H1 (cell line): ENCODE measurements around the gene RAB30. TPM values are rescaled to one million over a fixed set of nuclear protein-coding genes. Genes with fewer than 3 reads are reported as not detected.

Experiments used
- CTCF ChIA-PET: fragments of 300-600 bp; sonication (Branson Sonifier 250); formaldehyde crosslinking; loops from one replicate; lab custom pipeline; 2021; ENCODE audit not compliant: partially characterized antibody; lab: Charles Lee
- POLR2A ChIA-PET: fragments of 300-600 bp; sonication (Branson Sonifier 250); formaldehyde crosslinking; loops from one replicate; lab custom pipeline; 2021; ENCODE audit warnings: inconsistent platforms; ENCODE audit not compliant: partially characterized antibody; lab: Charles Lee
- DNase-seq, 2 experiments: peaks; one replicate each; pipeline versions ENCODE4 v3.0.0 to v3.0.0-alpha.2; 2010 to 2022; ENCODE audit warnings: low spot score in 2 of 2, low read depth in 1 of 2, mixed read lengths in 1 of 2
- FAIRE-seq: peaks from 2 replicates; lab custom pipeline; 2011; peaks lifted over from hg19 to GRCh38; lab: Jason Lieb, UNC
- H2AFZ ChIP-seq: 2 replicates; pipeline ENCODE4 v1.8.1; 2012; ENCODE audit warnings: low read length, inconsistent platforms
- H2AK5ac ChIP-seq: 2 replicates; pipeline ENCODE4 v1.6.1; 2013; ENCODE audit warnings: low read depth, low read length
- H2BK120ac ChIP-seq: replicated peaks from 2 replicates; pipeline ENCODE3; 2013; ENCODE audit warnings: low read depth, low read length, inconsistent platforms
- H2BK12ac ChIP-seq: 2 replicates; pipeline ENCODE4 v1.6.1; 2013; ENCODE audit warnings: low read depth, low read length
- H2BK15ac ChIP-seq: 2 replicates; pipeline ENCODE4 v1.6.1; 2013; ENCODE audit warnings: low read length
- H2BK20ac ChIP-seq: 2 replicates; pipeline ENCODE4 v1.6.1; 2013; ENCODE audit warnings: low read length
- H2BK5ac ChIP-seq: 2 replicates; pipeline ENCODE4 v1.6.1; 2013; ENCODE audit warnings: low read depth, low read length
- H3K14ac ChIP-seq: 2 replicates; pipeline ENCODE4 v1.6.1; 2013; ENCODE audit warnings: inconsistent platforms; ENCODE audit not compliant: insufficient read length
- H3K18ac ChIP-seq: 2 replicates; pipeline ENCODE4 v1.6.1; 2013; ENCODE audit warnings: low read length; ENCODE audit errors: extremely low read depth
- H3K23ac ChIP-seq: 2 replicates; pipeline ENCODE4 v1.6.1; 2013; ENCODE audit warnings: inconsistent platforms; ENCODE audit not compliant: insufficient read length
- H3K23me2 ChIP-seq: 2 replicates; pipeline ENCODE4 v1.6.1; 2013; ENCODE audit warnings: low read depth, low read length
- H3K27ac ChIP-seq: 2 replicates; pipeline ENCODE4 v1.6.1; 2011; ENCODE audit warnings: low read depth, low read length, inconsistent platforms
- H3K27me3 ChIP-seq, 4 experiments: replicated peaks in 1 of 4; 1 replicate in 1 of 4; 2 replicates in 3 of 4; pipeline versions ENCODE4 v1.6.1 to v1.8.1; 2011 to 2013; ENCODE audit warnings: low read length in 3 of 4, mild to moderate bottlenecking in 3 of 4, inconsistent platforms in 2 of 4, mixed read lengths in 2 of 4, moderate library complexity in 1 of 4; ENCODE audit not compliant: control insufficient read depth in 3 of 4, insufficient read depth in 3 of 4; ENCODE audit errors: extremely low read depth in 1 of 4
- H3K36me3 ChIP-seq, 4 experiments: 2 replicates each; pipeline versions ENCODE4 v1.6.1 to v1.8.1; 2011 to 2013; ENCODE audit warnings: mild to moderate bottlenecking in 4 of 4, low read length in 3 of 4, moderate library complexity in 2 of 4, control low read depth in 1 of 4, inconsistent platforms in 1 of 4; ENCODE audit not compliant: insufficient read depth in 4 of 4, control insufficient read depth in 2 of 4
- H3K4ac ChIP-seq: replicated peaks from 2 replicates; pipeline ENCODE3; 2013; ENCODE audit warnings: low read length, low read depth, mixed read lengths, inconsistent platforms; ENCODE audit not compliant: insufficient read length
- H3K4me1 ChIP-seq, 4 experiments: replicated peaks in 1 of 4; 1 replicate in 1 of 4; 2 replicates in 3 of 4; pipeline versions ENCODE4 v1.6.1 to v1.8.1; 2011 to 2013; ENCODE audit warnings: low read length in 3 of 4, inconsistent platforms in 2 of 4, mixed read lengths in 1 of 4; ENCODE audit not compliant: insufficient read depth in 4 of 4, control insufficient read depth in 3 of 4
- H3K4me2 ChIP-seq, 2 experiments: 2 replicates each; pipeline versions ENCODE4 v1.6.1 to v1.8.1; 2011 to 2013; ENCODE audit warnings: low read depth in 2 of 2, low read length in 2 of 2, control low read depth in 1 of 2, inconsistent platforms in 1 of 2, mild to moderate bottlenecking in 1 of 2; ENCODE audit not compliant: insufficient read depth in 1 of 2
- H3K4me3 ChIP-seq, 4 experiments: fragments of 200-600, 300-600 bp in 1 of 4; sonication (generic), shearing (Covaris generic), sonication (Bioruptor Twin) in 1 of 4; 2 replicates each; pipeline versions ENCODE4 v1.5.1 to v1.8.1; 2011 to 2016; ENCODE audit warnings: low read length in 4 of 4, low read depth in 3 of 4, control low read depth in 2 of 4, inconsistent platforms in 2 of 4, mild to moderate bottlenecking in 2 of 4, mixed read lengths in 1 of 4, moderate library complexity in 1 of 4; ENCODE audit not compliant: insufficient read depth in 2 of 4; ENCODE audit errors: extremely low read depth in 1 of 4
- H3K56ac ChIP-seq: replicated peaks from 2 replicates; pipeline ENCODE3; 2013; ENCODE audit warnings: low read depth, mild to moderate bottlenecking, mixed read lengths, low read length, inconsistent platforms; ENCODE audit not compliant: insufficient read length
- H3K79me1 ChIP-seq: 2 replicates; pipeline ENCODE4 v1.6.1; 2013; ENCODE audit warnings: low read depth, low read length, control low read depth
- H3K79me2 ChIP-seq, 2 experiments: 2 replicates each; pipeline versions ENCODE4 v1.6.1 to v1.8.1; 2012 to 2013; ENCODE audit warnings: low read length in 2 of 2, mild to moderate bottlenecking in 2 of 2, inconsistent platforms in 1 of 2; ENCODE audit not compliant: insufficient read depth in 2 of 2, control insufficient read depth in 1 of 2
- H3K9ac ChIP-seq, 4 experiments: replicated peaks in 1 of 4; 1 replicate in 1 of 4; 2 replicates in 3 of 4; pipeline versions ENCODE4 v1.6.1 to v1.8.1; 2011 to 2013; ENCODE audit warnings: low read depth in 3 of 4, low read length in 3 of 4, control low read depth in 2 of 4, mild to moderate bottlenecking in 2 of 4, moderate library complexity in 2 of 4, inconsistent platforms in 1 of 4; ENCODE audit errors: extremely low read depth in 1 of 4
- H3K9me3 ChIP-seq, 2 experiments: 2 replicates each; pipeline versions ENCODE4 v1.6.1 to v1.8.1; 2012 to 2013; ENCODE audit warnings: mild to moderate bottlenecking in 2 of 2, moderate library complexity in 2 of 2, control low read depth in 1 of 2, inconsistent platforms in 1 of 2, low read depth in 1 of 2, low read length in 1 of 2, mixed read lengths in 1 of 2; ENCODE audit not compliant: insufficient read depth in 2 of 2
- H4K20me1 ChIP-seq, 2 experiments: replicated peaks in 1 of 2; 2 replicates each; pipeline versions ENCODE3 to v1.8.1; 2011 to 2013; ENCODE audit warnings: inconsistent platforms in 2 of 2, low read length in 2 of 2, mild to moderate bottlenecking in 1 of 2; ENCODE audit not compliant: insufficient read depth in 2 of 2, control insufficient read depth in 1 of 2
- H4K5ac ChIP-seq: 2 replicates; pipeline ENCODE4 v1.6.1; 2013; ENCODE audit warnings: low read length, low read depth, mixed read lengths, inconsistent platforms; ENCODE audit not compliant: insufficient read length
- H4K8ac ChIP-seq: 2 replicates; pipeline ENCODE4 v1.8.0; 2013; ENCODE audit warnings: mild to moderate bottlenecking, moderate library complexity, low read length, inconsistent platforms; ENCODE audit not compliant: insufficient read depth; ENCODE audit errors: extremely low read depth
- H4K91ac ChIP-seq: replicated peaks from 2 replicates; pipeline ENCODE3; 2013; ENCODE audit warnings: low read length, mixed read lengths, inconsistent platforms; ENCODE audit not compliant: insufficient read length
- EP300 ChIP-seq, 2 experiments: IDR thresholded peaks; 1 replicate in 1 of 2; 2 replicates in 1 of 2; pipeline ENCODE4 v1.6.1; 2011 to 2012; ENCODE audit warnings: low read depth in 2 of 2, low read length in 2 of 2, mild to moderate bottlenecking in 2 of 2, borderline replicate concordance in 1 of 2, inconsistent platforms in 1 of 2, moderate library complexity in 1 of 2
- FOSL1 ChIP-seq: IDR thresholded peaks from 2 replicates; pipeline ENCODE4 v1.6.1; 2011; ENCODE audit warnings: mild to moderate bottlenecking, low read depth, low read length, moderate library complexity; ENCODE audit not compliant: insufficient read depth
- HDAC2 ChIP-seq, 2 experiments: fragments of 300-600 bp in 1 of 2; sonication (generic) in 1 of 2; IDR thresholded peaks; 2 replicates each; pipeline ENCODE4 v1.6.1; 2011 to 2012; ENCODE audit warnings: low read depth in 2 of 2, low read length in 2 of 2, mild to moderate bottlenecking in 2 of 2, moderate library complexity in 2 of 2, borderline replicate concordance in 1 of 2, inconsistent platforms in 1 of 2
- JUND ChIP-seq: IDR thresholded peaks from 2 replicates; pipeline ENCODE4 v1.6.1; 2011; ENCODE audit warnings: mild to moderate bottlenecking, improper control_type of control experiment, low read length
- KDM5A ChIP-seq: fragments of 200-600 bp; IDR thresholded peaks from 2 replicates; pipeline ENCODE4 v1.7.1; 2012; ENCODE audit warnings: mild to moderate bottlenecking, low read length, inconsistent platforms, mixed read lengths
- PHF8 ChIP-seq: fragments of 200-600 bp; sonication (generic); conservative IDR thresholded peaks from 2 replicates; pipeline ENCODE4 v1.7.1; 2012; ENCODE audit warnings: low read depth, mild to moderate bottlenecking, inconsistent platforms, low read length, moderate library complexity
- RAD21 ChIP-seq, 2 experiments: IDR thresholded peaks in 1 of 2; conservative IDR thresholded peaks in 1 of 2; 2 replicates each; pipeline ENCODE4 v1.6.1; 2011; ENCODE audit warnings: low read depth in 2 of 2, low read length in 2 of 2, improper control_type of control experiment in 1 of 2, inconsistent platforms in 1 of 2, mild to moderate bottlenecking in 1 of 2, moderate library complexity in 1 of 2
- RNF2 ChIP-seq: fragments of 200-900, 300-1000 bp; sonication (generic); IDR thresholded peaks from 2 replicates; pipeline ENCODE4 v1.7.1; 2016; ENCODE audit warnings: borderline replicate concordance, low read depth, mild to moderate bottlenecking, antibody characterized with exemption, low read length; ENCODE audit not compliant: poor library complexity, severe bottlenecking; ENCODE audit errors: missing control alignments
- SRF ChIP-seq: IDR thresholded peaks from 2 replicates; pipeline ENCODE4 v1.6.1; 2011; ENCODE audit warnings: mild to moderate bottlenecking, low read depth, low read length, moderate library complexity
- TAF7 ChIP-seq: optimal IDR thresholded peaks from 2 replicates; pipeline ENCODE3; 2011; ENCODE audit warnings: low read depth, mild to moderate bottlenecking, inconsistent platforms, low read length, moderate library complexity, borderline replicate concordance
- TBP ChIP-seq: IDR thresholded peaks from 2 replicates; pipeline ENCODE4 v1.6.1; 2011; ENCODE audit warnings: low read depth, low read length, improper control_type of control experiment
- USF2 ChIP-seq: IDR thresholded peaks from 2 replicates; pipeline ENCODE4 v1.6.1; 2011; ENCODE audit warnings: low read length, improper control_type of control experiment
- WGBS, 2 experiments: shearing (Covaris generic) in 1 of 2; methylation state at CpG; one replicate each; pipeline versions ENCODE4 v1.1.6 to v1.1.7; 2013 to 2015; ENCODE audit warnings: low lambda C conversion rate in 2 of 2, mixed read lengths in 2 of 2, inconsistent platforms in 1 of 2, low coverage in 1 of 2, missing lambda C conversion rate in 1 of 2; ENCODE audit not compliant: insufficient replicate concordance in 2 of 2, insufficient coverage in 1 of 2, insufficient read length in 1 of 2; ENCODE audit errors: extremely low coverage in 1 of 2, missing lambda C conversion rate in 1 of 2; 5-methylcytosine and 5-hydroxymethylcytosine counted together
- polyA plus RNA-seq, 7 experiments: library from polyadenylated mRNA; depleted of rRNA in 3 of 7; stranded (reverse) in 5 of 7; unstranded in 2 of 7; fragments of >200 nt in 5 of 7; fragments of 200-250 nt in 2 of 7; gene quantifications; 1 replicate in 5 of 7; 2 replicates in 1 of 7; 4 replicates in 1 of 7; pipeline versions ENCODE4 v1.2.1 to v1.2.3, GENCODE V29; 2011 to 2013; ENCODE audit warnings: missing spikeins in 2 of 7, mixed read lengths in 2 of 7
- total RNA-seq: library from RNA; stranded (reverse); fragmentation: NEBNext Ultra II Directional; extraction: Animal tissue kit (Norgen Biotek cat#: 25700); gene quantifications from 2 replicates; pipeline ENCODE4 v1.2.1, GENCODE V29; 2021

RAB30 gene
- total and polyA plus RNA-seq, 2 of the 8 experiments (the other 6 are each of a cell fraction or from before 2014, with no cell fraction given) = 1.6 to 11.7 TPM

GRCh38 chr11:83112886-83113285, 41.2 kb upstream of the RAB30 start:
- no peak overlapping the region for H4K5ac ChIP-seq
- no peaks in the 10 kb centered on the region for H3K23me2 ChIP-seq
- H2BK120ac ChIP-seq = no peak overlapping the region
- no peak overlapping the region for H2BK15ac ChIP-seq
- H3K79me2 ChIP-seq = no peaks in the 10 kb centered on the region
- H2BK20ac ChIP-seq = no peak overlapping the region
- no peak overlapping the region for H4K8ac ChIP-seq
- H3K4ac ChIP-seq = no peak overlapping the region
- H4K20me1 ChIP-seq = no peaks in the 10 kb centered on the region
- H4K91ac ChIP-seq = no peak overlapping the region
- H3K27ac ChIP-seq = no peak overlapping the region
- H3K18ac ChIP-seq = no peak overlapping the region
- H3K79me1 ChIP-seq = no peaks in the 10 kb centered on the region
- no peak overlapping the region for H3K4me3 ChIP-seq
- H3K9ac ChIP-seq = no peak overlapping the region
- no peak overlapping the region for H2AFZ ChIP-seq
- no peaks in the 10 kb centered on the region for H3K9me3 ChIP-seq
- H3K14ac ChIP-seq = no peak overlapping the region
- CTCF ChIA-PET = interaction anchor here (1.0 kb wide), 1 partner anchor 15 kb away, joined by 3 read pairs; no protein-coding TSS in a partner anchor
- WGBS, 2 experiments = 81% methylated on average over 2 of the region's 2 CpGs; no CpG with 5 or more reads in 1 of the 2 experiments
- H3K23ac ChIP-seq = no peak overlapping the region
- DNase-seq (no peak), FAIRE-seq (no peak)
- no peak overlapping the region for H3K4me2 ChIP-seq
- POLR2A ChIA-PET = no interaction called here
- H3K56ac ChIP-seq = no peak overlapping the region
- no peaks in the 10 kb centered on the region for H3K4me1 ChIP-seq
- H3K36me3 ChIP-seq = no peaks in the 10 kb centered on the region
- H2BK5ac ChIP-seq = no peak overlapping the region
- no peak overlapping the region for H2AK5ac ChIP-seq
- H2BK12ac ChIP-seq = no peak overlapping the region
- H3K27me3 ChIP-seq = no peaks in the 10 kb centered on the region
- TF ChIP-seq SRF = no peak
- TF ChIP-seq RNF2 = no peak
- TF ChIP-seq KDM5A = no peak
- no peak for TF ChIP-seq PHF8
- no peak for TF ChIP-seq USF2
- TF ChIP-seq FOSL1 = no peak
- no peak for TF ChIP-seq EP300 (IDR thresholded peaks at IDR 0.05; ENCODE audit: borderline replicate concordance in 1 of 2, low read depth in 2 of 2, low read length in 2 of 2)
- TF ChIP-seq RAD21 (IDR thresholded peaks at IDR 0.05 in 1 of 2, conservative IDR thresholded peaks at IDR 0.05 in 1 of 2; ENCODE audit: low read depth in 2 of 2, low read length in 2 of 2) = no peak
- TF ChIP-seq TAF7 = no peak
- no peak for TF ChIP-seq JUND
- no peak for TF ChIP-seq TBP
- TF ChIP-seq HDAC2 (IDR thresholded peaks at IDR 0.05; ENCODE audit: borderline replicate concordance in 1 of 2, low read depth in 2 of 2, low read length in 2 of 2) = no peak
